Calu3 (cell line): ENCODE data around the gene MARS1. TPM values are rescaled to one million over a fixed set of nuclear protein-coding genes. Genes with fewer than 3 reads are reported as not detected.

ENCODE experiments used
- BruUV-seq: library from RNA; stranded (reverse); fragments of 400-500 nt; replicated peaks from 2 replicates; lab custom pipeline; 2021; lab: Mats Ljungman, UMichigan
- CTCF ChIA-PET: fragments of 300-600 bp; sonication (Branson Sonifier 250); formaldehyde crosslinking; loops from one replicate; lab custom pipeline; 2022; ENCODE audit warnings: antibody characterized with exemption; lab: Charles Lee
- DNase-seq: peaks from one replicate; pipeline ENCODE4 v3.0.0; 2022
- H3K27ac Mint-ChIP-seq: one replicate; pipeline ENCODE4 v1.8.0; 2022; ENCODE audit warnings: mixed read lengths; ENCODE audit not compliant: unreplicated experiment
- H3K27me3 Mint-ChIP-seq: one replicate; pipeline ENCODE4 v1.8.0; 2022; ENCODE audit warnings: mixed read lengths; ENCODE audit not compliant: unreplicated experiment
- H3K36me3 Mint-ChIP-seq: one replicate; pipeline ENCODE4 v1.8.0; 2022; ENCODE audit warnings: mild to moderate bottlenecking, moderate library complexity, mixed read lengths; ENCODE audit not compliant: insufficient read depth, unreplicated experiment
- H3K4me1 Mint-ChIP-seq: one replicate; pipeline ENCODE4 v1.8.0; 2022; ENCODE audit warnings: mild to moderate bottlenecking, low read depth, mixed read lengths; ENCODE audit not compliant: unreplicated experiment
- H3K4me3 Mint-ChIP-seq: one replicate; pipeline ENCODE4 v1.8.0; 2022; ENCODE audit warnings: mild to moderate bottlenecking, low read depth, moderate library complexity, mixed read lengths; ENCODE audit not compliant: unreplicated experiment
- H3K9me3 Mint-ChIP-seq: one replicate; pipeline ENCODE4 v1.8.0; 2022; ENCODE audit warnings: low read depth, mixed read lengths; ENCODE audit not compliant: unreplicated experiment
- CTCF ChIP-seq: fragments of 200-600 bp; IDR thresholded peaks from one replicate; pipeline ENCODE4 v1.8.0; 2022; ENCODE audit warnings: antibody characterized with exemption; ENCODE audit not compliant: unreplicated experiment
- intact Hi-C: fragments of 100-400 bp; cut with micrococcal nuclease; formaldehyde crosslinking; loops from one replicate; pipeline ENCODE4 v1.10.0; 2022; ENCODE audit not compliant: unreplicated experiment
- total RNA-seq: library from RNA; stranded (reverse); gene quantifications from 2 replicates; pipeline ENCODE4 v1.2.3, GENCODE V29; 2022

The MARS1 gene
- total RNA-seq, 1 experiment from 2014 or later, result 358 TPM

- H3K4me1 Mint-ChIP-seq, result peaks cover 47% of the 10 kb centered on the region
- TF ChIP-seq CTCF, result no peak
- H3K27ac Mint-ChIP-seq, result peak overlapping the region; percentile 88
- CTCF ChIA-PET, result no interaction called here
- TSS peak; percentile 24 for BruUV-seq
- H3K9me3 Mint-ChIP-seq, result no peaks in the 10 kb centered on the region
- H3K36me3 Mint-ChIP-seq, result peaks cover 99% of the 10 kb centered on the region
- DNase-seq, result no peak
- H3K4me3 Mint-ChIP-seq, result peak overlapping the region; percentile 95
- H3K27me3 Mint-ChIP-seq, result no peaks in the 10 kb centered on the region
- intact Hi-C loops, result no loop called here
These were observed 35.2 kb downstream of the MARS1 start for GRCh38 chr12:57522887-57523705.

- CTCF ChIA-PET, result interaction anchor here (0.6 to 0.8 kb wide), 2 partner anchors 71 to 762 kb away, joined by 3 to 4 read pairs; no protein-coding TSS in a partner anchor
- intact Hi-C loops, result no loop called here
- DNase-seq, result no peak
- Mint-ChIP-seq H3K9me3 (no peaks in the 10 kb centered on the region), H3K4me1 (peaks cover 38% of the 10 kb centered on the region), H3K27ac (peak overlapping the region; percentile 88), H3K36me3 (peaks cover 99% of the 10 kb centered on the region), H3K27me3 (no peaks in the 10 kb centered on the region), H3K4me3 (peak overlapping the region; percentile 95)
- no TSS peak for BruUV-seq
- no peak for TF ChIP-seq CTCF
These were observed 36.1 kb downstream of the MARS1 start for GRCh38 chr12:57523706-57524614.

- intact Hi-C loops, result no loop called here
- no peak overlapping the region for H3K27ac Mint-ChIP-seq
- H3K27me3 Mint-ChIP-seq, result no peaks in the 10 kb centered on the region
- peak overlapping the region; percentile 95 for H3K4me3 Mint-ChIP-seq
- CTCF ChIA-PET, result no interaction called here
- peaks cover 99% of the 10 kb centered on the region for H3K36me3 Mint-ChIP-seq
- no peak for TF ChIP-seq CTCF
- no peaks in the 10 kb centered on the region for H3K9me3 Mint-ChIP-seq
- DNase-seq, result no peak
- peaks cover 32% of the 10 kb centered on the region for H3K4me1 Mint-ChIP-seq
- no TSS peak for BruUV-seq
These were observed 37.1 kb downstream of the MARS1 start for GRCh38 chr12:57524814-57525614.
